GM18873 (cell line): Measurements from ENCODE around the gene FSTL3.

ENCODE experiments used
- ATAC-seq: cut with Tn5 transposase; IDR thresholded peaks from one replicate; pipeline ENCODE4 v1.9.1; 2021; ENCODE audit warnings: mild to moderate bottlenecking, moderate library complexity, moderate number of reproducible peaks; ENCODE audit not compliant: unreplicated experiment, low FRiP score

Gene FSTL3

GRCh38 chr19:644789-645188 lies 31.4 kb upstream of the FSTL3 start:
- ATAC-seq: no peak

DNA sequence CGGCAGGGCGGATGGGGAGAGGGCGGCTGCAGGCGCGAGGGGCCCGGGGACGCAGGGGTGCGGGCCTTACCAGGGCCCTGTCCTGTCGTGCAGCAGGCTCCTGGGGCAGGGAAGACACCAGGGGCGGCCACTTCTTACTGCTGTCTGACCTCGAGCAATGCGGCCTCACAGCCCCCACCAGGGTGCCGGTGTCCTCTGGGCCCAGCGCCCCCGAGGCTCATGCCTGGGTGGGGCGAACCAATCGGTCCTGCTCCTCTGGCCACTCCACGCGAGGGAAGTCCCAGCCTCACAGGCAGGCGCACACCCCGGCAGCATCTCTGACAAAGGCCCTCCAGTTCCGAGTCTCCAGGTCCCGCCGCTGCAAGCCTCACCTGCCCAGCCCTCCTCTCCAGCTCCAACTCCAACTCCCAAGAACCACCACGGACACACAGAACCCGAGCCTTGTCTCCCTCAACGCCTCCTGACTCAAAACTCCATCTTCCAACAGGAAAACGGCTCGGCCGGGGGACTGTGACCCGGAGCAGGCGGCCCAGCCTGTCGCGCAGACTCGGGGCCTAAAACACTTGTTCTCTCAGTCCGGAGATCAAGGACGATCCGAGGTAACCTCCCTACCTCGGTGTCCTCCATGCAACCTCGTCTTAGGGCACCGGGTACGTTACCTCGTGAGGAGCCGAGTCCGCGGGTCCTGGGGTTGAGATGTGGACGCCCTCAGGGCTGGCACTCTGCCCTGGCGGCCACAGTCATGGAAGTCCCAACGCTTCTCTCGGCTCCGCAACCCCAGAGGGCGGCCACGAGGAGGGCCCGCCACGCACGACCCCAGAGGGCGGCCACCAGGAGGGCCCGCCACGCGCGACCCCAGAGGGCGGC lies 30.0 kb upstream of the FSTL3 start:
- no peak for ATAC-seq

DNA sequence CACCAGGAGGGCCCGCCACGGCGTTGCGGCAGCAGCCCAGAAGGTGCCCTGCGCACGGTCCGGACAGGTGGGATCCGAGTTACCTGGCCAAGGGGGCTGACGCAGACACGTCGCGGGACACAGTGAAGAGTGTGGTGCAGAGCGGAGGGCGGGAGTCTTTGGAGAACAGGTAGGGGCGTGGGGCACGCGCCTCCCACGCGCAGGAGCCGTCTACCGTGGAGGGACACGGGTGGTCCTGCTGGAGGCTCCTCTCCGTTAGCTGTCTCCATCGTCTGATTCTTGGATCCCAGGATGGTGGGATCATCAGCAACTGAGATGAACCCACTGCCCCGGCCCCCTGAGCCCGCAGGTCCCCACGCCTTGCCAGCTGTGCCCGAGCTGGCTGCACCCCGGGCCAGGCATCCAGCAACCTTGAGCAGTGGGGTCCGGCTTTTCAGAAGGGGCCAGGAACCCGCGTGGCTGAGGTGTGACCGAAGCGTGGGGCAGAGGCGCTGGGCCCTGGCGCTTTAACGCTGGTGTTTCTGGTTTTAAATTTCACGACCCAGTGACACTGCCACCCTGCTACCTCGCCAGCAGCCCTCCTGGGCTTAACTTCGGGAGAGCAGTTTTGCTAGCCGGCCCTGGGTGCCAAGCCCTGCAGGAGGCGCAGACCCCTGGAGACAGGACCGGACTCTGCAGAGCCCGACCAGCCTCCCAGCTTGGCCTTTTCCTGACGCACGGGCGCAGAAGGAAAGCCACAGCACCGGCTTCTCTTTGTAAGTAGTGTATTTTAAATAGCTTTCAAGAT lies 29.2 kb upstream of the FSTL3 start:
- ATAC-seq: no peak

GRCh38 chr19:647566-648284 lies 28.5 kb upstream of the FSTL3 start:
- ATAC-seq: no peak

- no peak for ATAC-seq
Measured at GRCh38 chr19:648305-648704, 27.9 kb upstream of the FSTL3 start.

GRCh38 chr19:648904-649801 lies 27.0 kb upstream of the FSTL3 start:
- ATAC-seq: no peak

DNA sequence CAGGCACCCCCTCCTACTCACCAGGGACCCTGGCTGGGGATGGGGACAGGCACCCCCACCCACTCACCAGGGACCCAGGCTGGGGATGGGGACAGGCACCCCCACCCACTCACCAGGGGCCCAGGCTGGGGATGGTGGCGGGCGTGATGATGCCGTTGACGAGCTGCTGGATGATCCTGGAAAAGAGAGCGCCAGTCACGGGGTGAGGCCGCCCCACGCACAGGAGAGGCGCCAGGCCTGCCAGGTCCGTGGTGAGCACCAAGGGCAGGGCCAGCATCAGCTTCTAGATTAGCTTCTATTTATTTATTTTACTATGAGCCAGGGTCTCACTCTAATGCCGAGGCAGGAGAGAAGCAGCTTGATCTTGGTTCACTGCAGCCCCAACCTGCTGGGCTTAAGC lies 26.1 kb upstream of the FSTL3 start:
- no peak for ATAC-seq

DNA sequence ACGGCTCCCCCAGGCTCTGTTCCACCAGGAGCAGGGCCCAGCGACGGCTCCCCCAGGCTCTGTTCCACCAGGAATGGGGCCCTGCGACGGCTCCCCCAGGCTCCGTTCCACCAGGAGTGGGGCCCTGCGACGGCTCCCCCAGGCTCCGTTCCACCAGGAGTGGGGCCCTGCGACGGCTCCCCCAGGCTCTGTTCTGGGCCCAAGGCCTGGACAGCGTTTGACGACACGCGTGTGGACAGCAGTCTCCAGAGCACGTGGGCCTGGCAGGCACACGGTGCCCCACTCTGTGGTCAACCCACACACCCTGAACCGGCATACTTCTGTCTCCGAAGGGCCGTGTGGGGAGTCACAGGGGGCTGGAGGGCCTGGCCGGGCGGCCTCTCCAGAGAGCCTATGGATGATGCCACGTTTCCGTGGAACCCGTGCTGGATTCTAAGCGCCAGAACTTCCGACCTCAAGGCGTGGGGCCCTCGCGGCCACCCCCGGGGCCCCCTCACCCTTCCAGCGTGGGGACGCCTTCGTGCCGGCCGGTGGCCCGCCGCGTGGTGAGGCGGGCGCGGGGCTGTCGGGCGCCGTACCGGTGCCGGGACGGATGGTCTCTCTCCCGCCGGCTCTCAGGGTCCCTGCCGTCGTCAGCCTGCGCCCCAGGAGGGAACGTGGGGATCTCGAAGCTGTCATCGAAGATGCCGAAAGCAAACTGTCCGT lies 24.9 kb upstream of the FSTL3 start:
- ATAC-seq: no peak

GRCh38 chr19:651991-652390 lies 24.2 kb upstream of the FSTL3 start:
- ATAC-seq: no peak

DNA sequence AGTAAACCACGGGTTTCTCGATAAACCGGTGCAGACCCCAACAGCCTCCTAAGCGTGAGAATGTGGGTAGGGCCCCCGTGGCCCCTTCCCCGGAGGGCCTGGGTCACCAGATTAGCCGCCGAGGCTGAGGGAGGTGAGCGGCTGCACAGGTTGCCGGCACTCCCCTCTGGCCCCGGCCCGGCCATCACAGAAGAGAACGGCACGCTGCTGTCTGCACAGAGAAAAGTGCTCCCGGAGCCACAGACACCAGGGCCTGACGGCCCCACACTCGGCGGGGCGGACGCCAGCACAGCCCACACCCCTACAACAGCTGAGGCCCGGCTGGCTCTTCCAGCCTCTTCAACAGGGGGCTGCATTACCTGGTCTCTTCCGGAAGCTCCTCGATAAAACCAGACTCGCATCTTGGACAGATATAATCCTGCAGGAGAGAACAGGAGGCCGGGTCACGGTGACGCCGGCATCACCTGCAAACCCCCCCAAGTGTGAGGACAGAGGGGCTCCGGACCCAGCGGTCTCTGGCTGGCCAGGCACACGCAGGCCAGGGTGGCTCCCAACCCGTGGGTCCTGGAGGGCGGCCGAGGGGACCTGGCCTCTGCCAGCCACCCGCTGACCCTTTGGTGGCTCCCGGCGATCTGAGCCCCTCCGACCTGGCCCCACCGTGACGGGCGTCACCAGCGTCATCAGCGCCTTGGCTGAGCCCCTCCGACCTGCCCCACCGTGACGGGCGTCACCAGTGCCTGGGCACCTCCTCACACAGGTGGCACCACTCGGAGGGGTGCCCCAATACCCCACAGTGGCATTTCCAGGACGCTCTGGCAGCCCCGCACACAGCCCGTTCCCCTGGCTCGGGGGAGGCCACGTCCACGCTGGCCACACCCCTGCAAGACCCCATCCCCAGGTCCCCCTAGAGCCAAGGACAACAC lies 23.5 kb upstream of the FSTL3 start:
- ATAC-seq: no peak

GRCh38 chr19:653425-653824 lies 22.8 kb upstream of the FSTL3 start:
- no peak for ATAC-seq

DNA sequence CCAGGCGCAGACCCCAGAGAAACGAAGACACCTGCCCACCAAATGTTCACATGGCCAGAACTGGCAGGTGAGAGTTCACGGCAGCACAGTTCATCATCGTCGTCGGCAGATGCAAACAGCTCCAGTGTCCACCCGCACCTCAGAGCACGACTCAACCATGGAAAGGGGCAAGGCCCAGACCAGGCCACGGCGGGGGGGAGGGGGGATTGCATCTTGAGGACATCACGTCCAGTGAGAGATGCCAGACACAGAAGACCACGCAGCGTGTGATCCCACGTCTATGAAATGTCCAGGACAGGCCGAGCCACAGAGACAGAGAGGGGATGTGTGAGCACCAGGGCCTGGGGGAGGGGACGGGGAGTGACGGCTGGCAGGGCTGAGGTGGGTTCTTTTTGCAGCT lies 20.5 kb upstream of the FSTL3 start:
- ATAC-seq: no peak

GRCh38 chr19:656751-657559 lies 19.2 kb upstream of the FSTL3 start:
- no peak for ATAC-seq

DNA sequence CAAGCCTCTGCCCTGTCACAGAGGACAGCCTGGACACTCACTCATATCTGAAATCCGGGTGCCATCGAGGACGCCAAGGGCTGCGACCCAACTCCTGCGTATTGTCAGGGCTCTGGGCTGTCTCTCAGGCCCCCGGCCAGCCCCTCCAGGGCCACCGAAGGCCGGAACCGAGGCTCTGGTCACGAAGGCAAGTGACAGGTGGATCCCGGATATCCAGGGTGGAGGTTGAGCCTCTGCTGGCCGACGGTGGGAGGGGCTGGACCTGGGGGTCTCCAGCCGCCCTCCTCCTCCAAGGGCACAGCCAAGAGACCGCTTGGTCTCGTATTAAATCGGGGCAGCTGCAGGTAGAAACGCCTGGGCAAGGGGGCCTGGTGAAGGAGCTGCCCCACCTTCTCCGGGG lies 18.6 kb upstream of the FSTL3 start:
- ATAC-seq: no peak

DNA sequence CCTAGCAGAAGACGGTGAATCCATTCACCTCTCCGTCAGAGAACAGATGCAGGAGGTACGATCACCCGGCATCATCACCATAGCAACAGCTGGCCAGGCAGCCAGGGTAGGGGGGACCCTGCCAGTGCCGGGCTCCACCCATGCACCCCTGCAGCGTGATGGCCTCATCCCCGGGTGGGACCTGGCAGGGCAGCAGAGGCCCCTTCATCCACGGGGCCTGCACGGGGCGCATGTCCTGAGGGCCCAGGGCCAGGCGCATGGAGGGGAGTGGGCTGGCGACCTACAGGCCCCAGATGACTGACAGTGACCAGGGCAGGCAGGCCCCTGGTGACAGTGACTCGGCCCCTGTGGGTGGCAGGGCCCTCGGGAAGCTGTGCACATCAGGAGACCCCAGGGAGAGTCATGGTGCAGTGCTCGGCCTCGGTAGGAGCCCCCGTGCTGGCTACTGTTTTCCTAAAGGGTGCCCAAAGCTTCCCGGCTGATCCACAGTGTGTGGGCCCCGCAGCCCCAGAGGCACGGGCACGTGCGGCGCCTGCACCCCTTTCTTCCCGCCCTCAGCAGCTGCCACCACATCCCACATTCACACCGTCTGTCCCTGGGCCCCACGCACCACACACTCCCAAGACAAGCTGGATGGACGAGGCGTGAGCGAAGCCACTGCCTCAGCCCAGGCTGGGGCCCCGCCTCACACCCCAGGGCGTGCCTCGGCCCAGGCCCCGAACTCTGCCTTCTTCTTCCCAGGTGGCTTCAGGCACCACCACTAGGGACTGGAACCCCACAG lies 17.9 kb upstream of the FSTL3 start:
- no peak for ATAC-seq

- ATAC-seq: no peak
Measured at GRCh38 chr19:658916-659839, 17.0 kb upstream of the FSTL3 start.
